Measurements from ENCODE around the gene DCAF7.

DCAF7 gene

DNA sequence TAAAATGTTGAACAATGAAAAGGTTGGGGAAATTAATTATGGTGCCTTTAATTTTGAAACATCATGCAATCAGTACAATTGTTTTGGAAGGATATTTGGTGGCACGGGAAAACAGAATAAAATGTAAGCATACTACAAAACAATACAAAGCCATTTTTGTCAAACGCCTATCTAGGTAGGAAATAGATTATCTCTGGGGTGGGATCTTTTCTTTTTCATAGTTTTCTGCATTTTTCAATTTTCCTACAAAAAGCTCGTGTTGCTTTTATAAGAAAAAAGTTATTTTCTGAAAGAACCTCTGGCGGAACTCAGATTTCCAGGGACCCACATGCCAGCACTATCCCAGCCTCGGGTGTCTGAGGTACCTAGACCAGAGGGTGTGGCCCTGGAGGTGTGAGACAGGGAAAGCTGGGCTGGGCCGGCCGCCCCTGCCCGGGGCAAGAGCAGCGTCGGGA lies 71.0 kb downstream of the DCAF7 start:
- no CpG with 5 or more reads among the region's 10 CpGs for WGBS (ENCODE audit: extremely low coverage, insufficient coverage, insufficient read length)
- peak overlapping the region; percentile 69 for H3K4me2 ChIP-seq (ENCODE audit: low read length)
- H3K36me3 ChIP-seq (ENCODE audit: control insufficient read depth in 1 of 2, insufficient read depth in 2 of 2, low read length in 2 of 2), result no peaks in the 10 kb centered on the region
- no peaks in the 10 kb centered on the region for H3K79me2 ChIP-seq (ENCODE audit: control insufficient read depth, insufficient read depth, low read length, poor library complexity)
- H2AK5ac ChIP-seq (ENCODE audit: low read length), result no peak overlapping the region
- no peak overlapping the region for H3K23ac ChIP-seq (ENCODE audit: low read length)
- peak overlapping the region; percentile 6 for H2AFZ ChIP-seq (ENCODE audit: insufficient read depth, low read length, poor library complexity)
- H3K18ac ChIP-seq (ENCODE audit: low read length), result peak overlapping the region; percentile 48
- H3K4ac ChIP-seq (ENCODE audit: low read depth, low read length), result peak overlapping the region; percentile 22
- no peaks in the 10 kb centered on the region for H3K9me3 ChIP-seq (ENCODE audit: insufficient read depth, low read depth, low read length)
- peak overlapping the region; percentile 3 for H2BK120ac ChIP-seq (ENCODE audit: insufficient read depth, low read length, poor library complexity)
- H3K14ac ChIP-seq (ENCODE audit: low read length), result peak overlapping the region; percentile 72
- peak overlapping the region; percentile 57 for H3K9ac ChIP-seq (ENCODE audit: low read length)
- H3K27me3 ChIP-seq (ENCODE audit: insufficient read depth, low read length), result no peaks in the 10 kb centered on the region
- H3K4me1 ChIP-seq (ENCODE audit: control insufficient read depth in 1 of 2, insufficient read depth in 2 of 2, low read length in 2 of 2), result no peaks in the 10 kb centered on the region
- H3K27ac ChIP-seq (ENCODE audit: low read depth, low read length), result peak overlapping the region; percentile 35
- DNase-seq, result peak in 1 of 2 donors; percentile 67
- H2BK5ac ChIP-seq (ENCODE audit: low read depth, low read length, poor library complexity), result peak overlapping the region; percentile 25
- peak overlapping the region; percentile 68 for H4K12ac ChIP-seq (ENCODE audit: low read depth, low read length)
- H3K4me3 ChIP-seq (ENCODE audit: low read depth, low read length), result peak overlapping the region; percentile 81
- H2BK12ac ChIP-seq (ENCODE audit: low read length), result no peak overlapping the region
- peak overlapping the region; percentile 71 for H4K91ac ChIP-seq (ENCODE audit: low read depth, low read length)
- peaks cover 3% of the 10 kb centered on the region for H3K79me1 ChIP-seq (ENCODE audit: low read length)
- H4K8ac ChIP-seq (ENCODE audit: low read depth, low read length), result peak overlapping the region; percentile 87

DNA sequence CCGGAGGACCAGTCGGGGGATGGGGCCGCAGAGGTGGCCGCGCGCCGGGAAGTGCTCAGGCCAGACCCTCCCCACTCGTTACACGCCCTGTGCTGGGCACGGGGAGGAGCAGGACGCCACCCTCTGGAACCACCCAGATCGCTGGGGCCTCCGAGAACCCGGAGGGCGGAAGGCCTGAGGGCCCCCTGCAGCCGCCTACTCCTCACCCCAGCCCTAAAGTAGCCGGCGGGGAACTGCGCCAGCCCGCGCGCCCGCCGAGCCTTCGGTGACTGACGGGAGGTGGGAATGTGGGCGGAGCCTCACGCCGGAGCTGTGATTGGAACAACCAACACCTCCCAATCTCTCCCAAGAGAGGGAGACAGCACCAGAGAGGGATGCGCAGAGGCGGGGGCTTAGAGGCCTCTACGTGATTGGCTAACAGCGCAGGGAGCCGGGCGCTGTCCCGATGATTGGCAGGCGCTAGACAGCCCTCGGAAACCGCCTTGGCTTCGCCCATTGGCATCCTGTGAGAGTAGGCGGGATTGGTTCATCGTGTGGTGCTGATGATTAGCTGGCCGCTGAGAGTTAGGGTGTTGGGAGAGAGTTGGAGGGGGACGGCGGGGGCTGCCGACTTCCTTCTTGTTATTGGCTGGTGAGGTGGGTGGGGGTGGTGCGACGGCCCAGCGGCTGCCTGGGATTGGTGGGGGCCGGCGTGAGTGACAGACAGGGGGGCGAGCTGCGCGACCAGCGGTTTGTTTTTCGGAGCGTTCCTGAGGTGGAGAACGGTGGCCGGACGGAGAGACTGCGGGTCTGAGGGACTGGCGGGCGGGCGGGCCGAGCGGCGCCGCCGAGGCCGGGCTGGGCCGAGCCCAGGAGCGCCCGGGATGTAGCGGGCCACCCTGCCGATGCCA lies 71.7 kb downstream of the DCAF7 start, which contains the start of gene MAP3K3:
Gene MAP3K3 (plus strand): TSS at position 734 of the 890 bp plus-strand sequence. CDS start 343 bp downstream, outside the sequence.
- Histone ChIP-seq H2AK5ac (ENCODE audit: low read length) (no peak within 1 kb of the TSS), H3K27ac (ENCODE audit: low read depth, low read length) (peak within 1 kb of the TSS; percentile 48), H4K12ac (ENCODE audit: low read depth, low read length) (peak within 1 kb of the TSS; percentile 68), H3K4me3 (ENCODE audit: low read depth, low read length) (peak within 1 kb of the TSS; percentile 97), H2BK5ac (ENCODE audit: low read depth, low read length, poor library complexity) (peak within 1 kb of the TSS; percentile 25), H3K4me2 (ENCODE audit: low read length) (peak within 1 kb of the TSS; percentile 80), H4K8ac (ENCODE audit: low read depth, low read length) (peak within 1 kb of the TSS; percentile 87), H3K14ac (ENCODE audit: low read length) (peak within 1 kb of the TSS; percentile 72), H3K36me3 (ENCODE audit: control insufficient read depth in 1 of 2, insufficient read depth in 2 of 2, low read length in 2 of 2) (no peaks in the 10 kb centered on the region), H3K4me1 (ENCODE audit: control insufficient read depth in 1 of 2, insufficient read depth in 2 of 2, low read length in 2 of 2) (no peaks in the 10 kb centered on the region), H3K27me3 (ENCODE audit: insufficient read depth, low read length) (no peaks in the 10 kb centered on the region), H3K18ac (ENCODE audit: low read length) (peak within 1 kb of the TSS; percentile 48), H2BK120ac (ENCODE audit: insufficient read depth, low read length, poor library complexity) (peak within 1 kb of the TSS; percentile 3), H3K79me2 (ENCODE audit: control insufficient read depth, insufficient read depth, low read length, poor library complexity) (no peaks in the 10 kb centered on the region), H2BK12ac (ENCODE audit: low read length) (no peak within 1 kb of the TSS), H4K91ac (ENCODE audit: low read depth, low read length) (peak within 1 kb of the TSS; percentile 71), H3K9ac (ENCODE audit: low read length) (peak within 1 kb of the TSS; percentile 57), H2AFZ (ENCODE audit: insufficient read depth, low read length, poor library complexity) (peak within 1 kb of the TSS; percentile 79), H3K79me1 (ENCODE audit: low read length) (peaks cover 3% of the 10 kb centered on the region), H3K9me3 (ENCODE audit: insufficient read depth, low read depth, low read length) (no peaks in the 10 kb centered on the region), H3K4ac (ENCODE audit: low read depth, low read length) (peak within 1 kb of the TSS; percentile 22), H3K23ac (ENCODE audit: low read length) (no peak within 1 kb of the TSS)
- no CpG with 5 or more reads among the region's 75 CpGs for WGBS (ENCODE audit: extremely low coverage, insufficient coverage, insufficient read length)
- peak; percentile 100 for DNase-seq

DNA sequence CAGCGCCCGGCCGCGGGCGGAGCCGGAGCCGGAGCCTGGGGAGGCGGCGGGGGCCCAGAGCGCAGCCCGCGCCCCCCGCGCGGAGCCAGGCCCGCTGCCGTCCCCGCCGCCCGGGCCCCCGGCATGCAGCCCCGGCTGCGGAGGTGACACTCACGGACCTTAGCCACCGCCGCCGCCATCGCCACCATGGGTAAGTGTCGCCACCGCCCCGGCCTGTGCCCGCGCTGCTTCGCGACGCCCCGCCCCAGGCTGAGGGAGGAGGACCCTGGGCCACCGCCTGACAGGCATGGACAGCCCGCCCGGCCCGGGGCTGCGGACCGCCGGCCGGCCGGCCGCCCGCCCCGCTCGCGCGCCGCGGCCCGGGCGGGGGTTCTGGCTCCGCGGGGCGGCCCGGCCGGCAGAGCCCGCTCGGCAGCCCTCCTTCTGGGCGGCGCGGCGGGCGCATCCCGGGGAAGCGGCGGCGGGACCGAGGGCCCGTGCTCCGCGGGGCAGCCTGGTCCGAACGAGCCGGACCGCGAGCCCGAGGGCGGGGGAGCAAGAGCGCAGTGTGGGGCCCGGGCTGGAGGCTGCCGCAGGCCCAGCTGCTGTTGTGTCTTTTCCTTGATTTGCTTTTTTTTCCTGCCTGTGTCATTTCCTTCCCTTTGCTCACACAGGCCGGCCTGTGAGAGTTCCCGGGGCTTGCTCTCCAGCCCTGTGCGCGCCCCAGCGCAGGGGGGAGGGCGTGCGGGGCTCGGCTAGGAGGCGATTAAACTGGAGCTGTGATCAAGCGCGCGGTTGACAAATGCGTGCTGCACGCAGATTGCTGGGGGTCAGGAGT lies 72.5 kb downstream of the DCAF7 start:
- Histone ChIP-seq H4K8ac (ENCODE audit: low read depth, low read length) (no peak overlapping the region), H4K91ac (ENCODE audit: low read depth, low read length) (no peak overlapping the region), H3K79me2 (ENCODE audit: control insufficient read depth, insufficient read depth, low read length, poor library complexity) (no peaks in the 10 kb centered on the region), H2AK5ac (ENCODE audit: low read length) (no peak overlapping the region), H3K27ac (ENCODE audit: low read depth, low read length) (peak overlapping the region; percentile 48), H2BK12ac (ENCODE audit: low read length) (no peak overlapping the region), H4K12ac (ENCODE audit: low read depth, low read length) (no peak overlapping the region), H3K4ac (ENCODE audit: low read depth, low read length) (no peak overlapping the region), H2BK5ac (ENCODE audit: low read depth, low read length, poor library complexity) (no peak overlapping the region), H3K9me3 (ENCODE audit: insufficient read depth, low read depth, low read length) (no peaks in the 10 kb centered on the region), H2AFZ (ENCODE audit: insufficient read depth, low read length, poor library complexity) (peak overlapping the region; percentile 79), H3K23ac (ENCODE audit: low read length) (no peak overlapping the region), H3K14ac (ENCODE audit: low read length) (no peak overlapping the region), H3K79me1 (ENCODE audit: low read length) (peaks cover 3% of the 10 kb centered on the region), H3K9ac (ENCODE audit: low read length) (peak overlapping the region; percentile 24), H2BK120ac (ENCODE audit: insufficient read depth, low read length, poor library complexity) (no peak overlapping the region), H3K27me3 (ENCODE audit: insufficient read depth, low read length) (no peaks in the 10 kb centered on the region), H3K36me3 (ENCODE audit: control insufficient read depth in 1 of 2, insufficient read depth in 2 of 2, low read length in 2 of 2) (no peaks in the 10 kb centered on the region), H3K4me1 (ENCODE audit: control insufficient read depth in 1 of 2, insufficient read depth in 2 of 2, low read length in 2 of 2) (no peaks in the 10 kb centered on the region), H3K18ac (ENCODE audit: low read length) (peak overlapping the region; percentile 19), H3K4me3 (ENCODE audit: low read depth, low read length) (peak overlapping the region; percentile 97), H3K4me2 (ENCODE audit: low read length) (peak overlapping the region; percentile 80)
- WGBS (ENCODE audit: extremely low coverage, insufficient coverage, insufficient read length), result no CpG with 5 or more reads among the region's 100 CpGs
- DNase-seq, result peak; percentile 65 to 77

DNA sequence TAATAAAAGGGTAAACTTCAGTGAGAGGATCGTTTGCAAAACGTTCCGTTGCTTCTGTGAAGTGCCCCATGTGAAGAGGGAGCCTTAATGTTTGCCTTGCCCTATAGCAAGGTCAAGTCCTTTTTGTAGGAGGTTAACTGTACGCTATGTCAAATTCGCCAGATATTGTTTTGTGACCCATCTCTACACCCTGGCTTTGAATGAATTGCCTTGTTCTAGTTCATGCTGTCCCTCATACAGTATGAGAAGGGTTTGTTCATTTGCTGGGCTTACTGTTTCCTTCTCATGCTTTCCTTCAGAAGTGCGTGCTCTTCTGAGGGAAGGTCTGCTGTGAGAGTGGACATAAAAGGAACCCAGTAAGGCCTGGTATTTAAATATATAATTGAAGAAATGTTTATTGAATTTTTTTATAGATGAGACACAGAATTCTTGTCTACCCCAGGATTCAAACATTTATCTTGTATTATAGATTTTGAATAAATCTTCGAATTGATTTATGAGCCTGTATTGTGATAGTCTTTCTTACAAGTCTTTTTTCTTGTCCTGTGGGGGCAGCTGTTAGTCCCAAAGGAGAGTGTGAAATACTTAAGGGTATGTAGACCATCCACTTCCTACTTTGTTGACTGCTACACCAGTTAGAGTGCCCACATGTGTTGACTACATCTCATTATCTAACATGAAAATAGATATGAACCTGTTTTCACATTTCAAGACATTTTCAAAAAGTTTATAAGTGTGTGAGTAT lies 73.7 kb downstream of the DCAF7 start:
- no peak overlapping the region for H3K4ac ChIP-seq (ENCODE audit: low read depth, low read length)
- peaks cover 3% of the 10 kb centered on the region for H3K79me1 ChIP-seq (ENCODE audit: low read length)
- no peak overlapping the region for H2AK5ac ChIP-seq (ENCODE audit: low read length)
- H3K9ac ChIP-seq (ENCODE audit: low read length), result no peak overlapping the region
- no peaks in the 10 kb centered on the region for H3K79me2 ChIP-seq (ENCODE audit: control insufficient read depth, insufficient read depth, low read length, poor library complexity)
- H3K4me1 ChIP-seq (ENCODE audit: control insufficient read depth in 1 of 2, insufficient read depth in 2 of 2, low read length in 2 of 2), result no peaks in the 10 kb centered on the region
- H2AFZ ChIP-seq (ENCODE audit: insufficient read depth, low read length, poor library complexity), result no peak overlapping the region
- DNase-seq, result no peak
- peaks cover 0 to 2% of the 10 kb centered on the region in 2 experiments for H3K36me3 ChIP-seq (ENCODE audit: control insufficient read depth in 1 of 2, insufficient read depth in 2 of 2, low read length in 2 of 2)
- no peak overlapping the region for H3K4me2 ChIP-seq (ENCODE audit: low read length)
- H3K9me3 ChIP-seq (ENCODE audit: insufficient read depth, low read depth, low read length), result no peaks in the 10 kb centered on the region
- no CpG with 5 or more reads among the region's 7 CpGs for WGBS (ENCODE audit: extremely low coverage, insufficient coverage, insufficient read length)
- no peak overlapping the region for H4K12ac ChIP-seq (ENCODE audit: low read depth, low read length)
- no peak overlapping the region for H2BK5ac ChIP-seq (ENCODE audit: low read depth, low read length, poor library complexity)
- H3K23ac ChIP-seq (ENCODE audit: low read length), result no peak overlapping the region
- no peak overlapping the region for H4K8ac ChIP-seq (ENCODE audit: low read depth, low read length)
- H4K91ac ChIP-seq (ENCODE audit: low read depth, low read length), result no peak overlapping the region
- H3K4me3 ChIP-seq (ENCODE audit: low read depth, low read length), result no peak overlapping the region
- no peak overlapping the region for H2BK120ac ChIP-seq (ENCODE audit: insufficient read depth, low read length, poor library complexity)
- H3K18ac ChIP-seq (ENCODE audit: low read length), result no peak overlapping the region
- H2BK12ac ChIP-seq (ENCODE audit: low read length), result no peak overlapping the region
- no peak overlapping the region for H3K27ac ChIP-seq (ENCODE audit: low read depth, low read length)
- H3K27me3 ChIP-seq (ENCODE audit: insufficient read depth, low read length), result no peaks in the 10 kb centered on the region
- no peak overlapping the region for H3K14ac ChIP-seq (ENCODE audit: low read length)
